DMS114 treated with DMSO at 0.1 percent for 48 hours (cell line): Measurements from ENCODE around the gene SMCO3.
"Not testable (repeated sequence)": the region's sequence is repeated elsewhere in the genome, so short reads cannot be mapped to it uniquely, and the experiment has no call there.

Source experiments
- DNase-seq: peaks from one replicate; lab custom pipeline; 2025; ENCODE audit not compliant: unreplicated experiment; lab: John Stamatoyannopoulos, UW

Gene SMCO3

DNA sequence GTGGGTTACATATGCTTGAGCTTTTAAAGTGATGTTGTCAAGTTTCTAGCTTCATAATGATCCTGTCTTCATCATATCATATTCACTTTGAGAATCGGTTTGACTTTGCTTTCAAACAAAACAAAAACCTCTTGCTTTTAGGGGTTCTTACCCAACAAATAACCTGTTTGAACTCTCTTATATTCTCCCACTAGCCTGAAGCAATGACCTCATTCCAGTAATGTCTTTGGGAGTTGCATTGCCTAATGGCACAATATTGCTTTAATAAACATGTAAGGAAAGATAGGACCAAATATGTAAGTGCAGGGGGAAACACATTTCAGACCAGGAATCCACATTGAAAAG, 38.4 kb downstream of the SMCO3 start:
- DNase-seq, result no peak

DNA sequence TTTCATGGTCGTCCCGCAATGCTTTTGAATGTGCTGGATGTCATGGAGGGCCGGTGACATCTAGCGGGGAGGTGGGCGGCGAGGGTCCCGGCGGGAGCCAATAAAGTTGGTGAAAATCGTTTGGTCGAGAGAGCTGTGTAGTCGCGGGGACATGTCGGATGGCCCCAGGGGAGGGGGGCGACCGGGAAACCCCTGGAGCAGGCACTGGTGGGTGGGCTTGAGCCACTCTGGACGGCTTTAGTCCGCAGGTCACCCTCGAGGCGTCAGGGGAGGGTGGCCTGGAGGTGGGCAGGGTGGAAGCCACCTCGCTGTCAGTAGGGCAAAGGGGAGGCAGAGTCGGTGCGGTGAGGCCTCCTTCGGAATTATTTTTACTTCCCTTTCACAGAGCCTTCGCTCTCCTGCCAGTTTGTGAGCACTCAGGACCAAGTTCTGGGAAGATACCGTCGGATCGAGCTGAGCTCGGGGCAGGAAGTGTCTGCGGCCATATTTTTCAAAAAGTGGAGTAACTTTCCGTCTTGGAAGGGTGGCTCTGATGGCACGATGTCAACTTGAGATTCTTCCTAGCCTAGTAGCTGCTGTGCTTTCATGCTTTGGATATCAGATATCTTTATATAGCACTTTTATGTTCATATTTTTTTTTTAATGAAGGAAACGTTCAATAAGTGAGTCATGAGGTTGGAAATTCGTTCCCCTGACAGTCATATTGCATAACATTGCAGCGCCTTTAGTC, 38.9 kb downstream of the SMCO3 start:
- no peak for DNase-seq

- peak; percentile 96 for DNase-seq
Measured at GRCh38 chr12:14774074-14774905, 39.7 kb downstream of the SMCO3 start.

GRCh38 chr12:14773685-14774073, 40.3 kb downstream of the SMCO3 start:
- DNase-seq, result no peak

DNA sequence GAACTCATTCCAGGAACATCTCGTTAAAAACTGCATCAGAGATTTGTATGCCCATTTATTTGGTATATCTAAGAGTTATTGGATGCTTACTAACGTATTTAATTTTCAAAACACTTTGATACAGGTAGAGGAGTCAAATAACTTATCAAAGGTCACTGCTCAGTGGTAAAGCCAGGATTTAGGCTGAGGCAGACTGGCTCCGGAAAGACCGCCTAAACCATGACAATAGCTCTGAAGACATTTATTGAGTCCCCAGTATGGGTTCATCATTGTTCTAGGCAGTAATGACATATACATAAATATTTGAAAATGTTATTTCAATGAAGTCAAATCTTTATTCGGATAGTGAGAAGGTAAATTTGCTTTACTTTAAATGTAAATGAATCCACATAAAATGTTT, 41.0 kb downstream of the SMCO3 start:
- DNase-seq, result no peak

- DNase-seq, result no peak
Measured at GRCh38 chr12:14771651-14772137, 42.3 kb downstream of the SMCO3 start.

- peak; percentile 87 for DNase-seq
Measured at GRCh38 chr12:14770496-14771461, 43.2 kb downstream of the SMCO3 start.

DNA sequence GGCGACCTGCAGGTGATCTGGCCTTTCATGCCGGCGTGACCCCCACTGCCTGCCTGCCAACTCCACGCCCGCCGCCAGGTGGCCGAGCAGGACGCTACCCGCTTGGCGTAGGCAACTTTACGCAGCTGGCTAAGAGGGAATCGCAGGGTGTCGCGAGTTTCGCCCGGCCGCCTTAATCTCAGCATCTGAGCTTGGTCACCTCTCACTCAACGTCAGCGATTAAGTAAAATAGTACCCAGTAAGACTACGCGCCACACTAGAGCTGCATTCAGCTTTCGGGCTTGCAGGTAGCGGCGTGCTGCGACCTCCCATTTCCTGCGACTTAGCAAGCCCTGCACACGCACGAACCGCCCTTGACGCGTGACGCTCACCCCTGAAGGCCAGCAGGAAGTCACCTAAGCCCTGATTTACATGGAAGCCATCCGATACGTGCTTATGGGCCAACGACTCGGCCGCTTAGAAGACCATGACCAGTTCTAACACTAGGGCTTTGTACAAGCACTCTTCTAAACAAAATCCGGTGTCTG, 44.0 kb downstream of the SMCO3 start:
- DNase-seq, result peak; percentile 77

- peak; percentile 53 for DNase-seq
Measured at GRCh38 chr12:14769466-14769968, 44.5 kb downstream of the SMCO3 start.

- DNase-seq, result no peak
Measured at GRCh38 chr12:14768823-14769405, 45.1 kb downstream of the SMCO3 start.

DNA sequence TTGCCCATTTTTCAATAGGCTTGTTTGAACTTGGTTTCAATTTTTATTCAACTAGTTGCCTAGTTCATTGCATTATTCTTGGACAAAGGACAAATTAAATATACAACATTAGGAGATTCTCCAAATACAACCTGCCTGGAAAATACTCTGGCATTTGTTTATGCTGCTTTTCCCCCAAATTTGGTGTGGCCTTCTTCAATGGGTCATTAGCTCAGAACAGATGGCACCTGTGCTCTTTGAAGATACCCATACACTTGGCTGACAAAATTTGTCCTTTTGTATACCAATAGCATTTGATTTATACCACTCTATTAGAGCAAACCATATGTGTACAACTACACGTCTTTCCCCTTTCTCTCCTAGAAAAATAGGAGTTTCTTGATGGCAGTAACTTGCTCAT, 46.4 kb downstream of the SMCO3 start:
- DNase-seq, result no peak

DNA sequence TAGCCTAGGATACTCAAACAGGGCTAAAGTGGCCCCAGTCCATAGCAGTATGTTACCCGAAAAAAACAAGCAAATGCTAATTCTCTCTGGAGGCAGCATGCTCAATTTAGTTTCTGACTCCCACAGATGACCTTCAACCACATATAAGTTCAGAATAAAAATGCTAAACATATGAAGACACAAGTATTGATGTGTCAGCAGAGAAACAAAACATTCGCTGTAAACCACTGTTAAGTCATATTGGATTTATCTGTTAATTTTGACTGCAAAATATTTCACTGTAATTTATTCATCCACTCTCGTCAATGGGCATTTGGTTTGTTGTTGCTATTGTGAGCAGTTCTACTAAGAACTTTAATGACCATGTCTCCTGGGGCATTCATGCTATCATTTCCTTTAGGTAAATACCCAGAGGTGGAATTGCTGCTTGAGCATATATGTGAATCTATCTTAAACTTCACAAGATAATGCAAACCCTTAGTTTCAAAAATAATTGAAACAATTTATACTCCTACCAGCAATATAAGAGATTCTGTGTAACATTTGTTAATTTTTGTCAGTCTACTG, 47.2 kb downstream of the SMCO3 start:
- no peak for DNase-seq

DNA sequence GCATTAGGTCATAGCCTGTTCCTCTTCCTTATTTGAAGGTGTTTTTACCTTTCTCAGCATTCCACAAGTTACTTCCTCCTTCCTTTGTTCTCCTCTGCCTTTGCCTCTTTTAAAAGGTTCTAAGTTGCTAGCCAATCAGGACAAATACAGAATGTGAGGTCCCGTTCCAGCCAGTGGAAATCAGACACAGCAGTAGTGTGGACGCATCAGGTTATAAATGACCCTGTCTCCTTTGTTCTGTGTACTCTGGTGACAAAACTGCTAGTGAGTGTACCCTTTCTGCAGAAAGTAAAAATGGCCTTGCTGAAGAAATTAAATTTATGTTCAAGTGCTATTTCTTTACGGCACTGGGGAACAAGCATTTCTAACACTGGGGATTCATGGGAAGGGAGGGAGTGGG, 48.0 kb downstream of the SMCO3 start:
- DNase-seq, result not testable (repeated sequence)

DNA sequence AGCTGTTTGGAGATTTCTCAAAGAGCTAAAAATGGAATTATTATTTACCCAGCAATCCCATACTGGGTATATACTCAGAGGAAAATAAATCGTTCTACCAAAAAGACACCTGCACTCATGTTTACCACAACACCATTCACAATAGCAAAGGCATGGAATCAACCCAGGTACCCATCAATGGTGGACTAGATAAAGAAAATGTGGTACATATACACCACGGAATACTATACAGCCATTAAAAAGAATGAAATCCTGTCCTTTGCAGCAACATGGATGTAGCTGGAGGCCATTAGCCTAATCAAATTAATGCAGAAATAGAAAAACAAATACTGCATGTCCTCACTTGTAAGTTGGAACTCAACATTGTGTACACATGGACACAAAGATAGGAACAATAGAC, 48.6 kb downstream of the SMCO3 start:
- DNase-seq, result no peak

DNA sequence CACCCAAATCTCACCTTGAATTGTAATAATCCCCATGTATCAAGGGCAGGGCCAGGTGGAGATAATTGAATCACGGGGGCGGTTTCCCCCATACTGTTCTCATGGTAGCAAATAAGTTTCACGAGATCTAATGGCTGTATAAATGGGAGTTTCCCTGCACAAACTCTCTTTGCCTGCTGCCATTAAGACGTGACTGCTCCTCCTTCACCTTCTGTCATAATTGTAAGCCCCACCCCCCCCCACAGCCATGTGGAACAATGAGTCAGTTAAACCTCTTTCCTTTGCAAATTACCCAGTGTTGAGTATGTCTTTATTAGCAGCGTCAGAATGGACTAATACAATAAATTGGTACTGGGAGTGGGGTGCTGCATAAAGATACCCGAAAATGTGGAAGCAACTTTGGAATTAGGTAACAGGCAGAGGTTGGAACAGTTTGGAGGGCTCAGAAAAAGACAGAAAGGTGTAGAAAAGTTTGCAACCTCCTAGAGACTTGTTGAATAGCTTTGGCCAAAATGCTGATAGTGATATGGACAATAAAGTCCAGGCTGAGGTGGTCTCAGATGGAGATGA, 54.2 kb downstream of the SMCO3 start:
- not testable (repeated sequence) for DNase-seq

DNA sequence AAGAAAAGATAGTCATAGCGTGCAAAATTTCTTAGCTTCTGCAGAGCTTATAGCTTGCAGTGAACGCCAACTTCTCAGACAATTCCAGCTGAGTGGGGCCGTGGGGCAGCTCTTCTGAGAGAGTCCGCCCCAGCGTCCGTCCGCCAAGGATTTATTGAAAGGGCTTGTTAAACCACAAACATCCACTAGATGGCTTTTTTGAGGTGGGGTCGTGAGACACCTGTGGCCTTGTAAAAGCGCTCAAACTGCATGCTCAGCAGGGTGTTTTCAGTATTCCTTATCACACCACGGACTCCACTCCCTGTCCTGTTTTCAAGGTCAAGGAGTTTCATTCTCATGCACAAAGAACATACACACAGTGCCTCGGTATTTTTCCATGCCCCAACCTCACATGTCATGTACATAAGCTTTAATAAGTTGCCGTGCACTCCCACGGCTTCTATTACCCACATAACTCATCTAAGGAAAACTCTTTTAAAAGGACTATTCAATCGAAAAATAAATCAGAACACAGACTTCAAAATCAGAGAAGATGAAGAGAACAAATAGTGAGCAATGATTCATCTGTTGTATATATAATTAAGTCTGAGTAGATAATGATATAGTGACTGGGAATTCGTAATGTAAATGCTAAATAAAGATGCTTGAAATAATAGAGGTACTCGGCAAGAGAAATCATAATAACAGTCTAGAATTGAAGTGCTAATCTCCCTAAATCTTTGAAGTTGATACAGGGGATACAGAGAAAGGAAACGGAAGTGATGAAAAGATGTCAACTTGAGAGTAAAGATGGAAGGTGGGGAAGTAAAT, 57.4 kb downstream of the SMCO3 start:
- no peak for DNase-seq
